OCI-LY1 (cell line): ENCODE measurements around the gene ADAMTSL1.

ENCODE experiments used
- H2AFZ ChIP-seq: fragments of 200-600 bp; sonication (generic), shearing (Covaris generic); 2 replicates; pipeline ENCODE4 v1.6.0; 2014; ENCODE audit warnings: antibody characterized with exemption, mild to moderate bottlenecking, low read length
- H3F3A ChIP-seq: fragments of 200-600 bp; sonication (generic), shearing (Covaris generic); 2 replicates; pipeline ENCODE4 v1.6.0; 2014; ENCODE audit warnings: mild to moderate bottlenecking, antibody characterized with exemption, low read length, moderate library complexity; ENCODE audit not compliant: insufficient read depth
- H3K27ac ChIP-seq: fragments of 200-600 bp; sonication (generic); 2 replicates; pipeline ENCODE4 v1.5.1; 2014; ENCODE audit warnings: low read length, mixed run types, mild to moderate bottlenecking, low read depth; ENCODE audit not compliant: poor library complexity, severe bottlenecking
- H3K27me3 ChIP-seq: fragments of 200-600 bp; sonication (generic); 2 replicates; pipeline ENCODE4 v1.6.0; 2014; ENCODE audit warnings: antibody characterized with exemption, mild to moderate bottlenecking, low read length, moderate library complexity; ENCODE audit not compliant: insufficient read depth
- H3K36me3 ChIP-seq: fragments of 200-600 bp; sonication (generic); 2 replicates; pipeline ENCODE4 v1.6.1; 2014; ENCODE audit warnings: mild to moderate bottlenecking, antibody characterized with exemption, low read length, moderate library complexity, mixed read lengths; ENCODE audit not compliant: insufficient read depth
- H3K4me1 ChIP-seq: fragments of 200-600 bp; sonication (generic); 2 replicates; pipeline ENCODE4 v1.5.1; 2014; ENCODE audit warnings: mild to moderate bottlenecking, low read length, moderate library complexity; ENCODE audit not compliant: insufficient read depth, severe bottlenecking
- H3K4me2 ChIP-seq: fragments of 200-600 bp; sonication (generic), shearing (Covaris generic); 2 replicates; pipeline ENCODE4 v1.6.1; 2014; ENCODE audit warnings: low read length
- H3K4me3 ChIP-seq: fragments of 200-600 bp; sonication (generic); 2 replicates; pipeline ENCODE4 v1.5.1; 2014; ENCODE audit warnings: low read length, low read depth, mild to moderate bottlenecking, mixed read lengths; ENCODE audit not compliant: poor library complexity, severe bottlenecking
- H3K79me2 ChIP-seq: fragments of 200-600 bp; shearing (Covaris generic); 2 replicates; pipeline ENCODE4 v1.6.1; 2016; ENCODE audit warnings: mixed run types, low read length, mixed read lengths; ENCODE audit not compliant: insufficient read depth
- H3K9ac ChIP-seq: fragments of 200-600 bp; sonication (generic), shearing (Covaris generic); 2 replicates; pipeline ENCODE4 v1.6.1; 2014; ENCODE audit warnings: mild to moderate bottlenecking, low read length, mixed read lengths
- H3K9me2 ChIP-seq: fragments of 200-600 bp; sonication (generic), shearing (Covaris generic); 2 replicates; pipeline ENCODE4 v1.6.1; 2014; ENCODE audit warnings: low read depth, mild to moderate bottlenecking, low read length, mixed read lengths
- H3K9me3 ChIP-seq: fragments of 200-600 bp; shearing (Covaris generic); 2 replicates; pipeline ENCODE4 v1.6.1; 2014; ENCODE audit warnings: low read length, mixed read lengths
- H4K20me1 ChIP-seq: fragments of 200-600 bp; sonication (generic), shearing (Covaris generic); 2 replicates; pipeline ENCODE4 v1.6.0; 2016; ENCODE audit warnings: mild to moderate bottlenecking, low read length; ENCODE audit not compliant: insufficient read depth
- EZH2 ChIP-seq: fragments of 200-600 bp; sonication (generic), shearing (Covaris generic); IDR thresholded peaks from 2 replicates; pipeline ENCODE4 v1.8.0; 2017; ENCODE audit warnings: borderline replicate concordance, mixed run types, mild to moderate bottlenecking, antibody characterized with exemption, low read length, moderate library complexity, mixed read lengths
- TF ChIP-seq, protein P1 (sequence below): fragments of 200-600 bp; sonication (generic), shearing (Covaris generic); IDR thresholded peaks from 2 replicates; pipeline ENCODE4 v1.5.1; 2017; ENCODE audit warnings: mild to moderate bottlenecking, antibody characterized with exemption, low read length, moderate library complexity, mixed read lengths

ADAMTSL1 gene

DNA sequence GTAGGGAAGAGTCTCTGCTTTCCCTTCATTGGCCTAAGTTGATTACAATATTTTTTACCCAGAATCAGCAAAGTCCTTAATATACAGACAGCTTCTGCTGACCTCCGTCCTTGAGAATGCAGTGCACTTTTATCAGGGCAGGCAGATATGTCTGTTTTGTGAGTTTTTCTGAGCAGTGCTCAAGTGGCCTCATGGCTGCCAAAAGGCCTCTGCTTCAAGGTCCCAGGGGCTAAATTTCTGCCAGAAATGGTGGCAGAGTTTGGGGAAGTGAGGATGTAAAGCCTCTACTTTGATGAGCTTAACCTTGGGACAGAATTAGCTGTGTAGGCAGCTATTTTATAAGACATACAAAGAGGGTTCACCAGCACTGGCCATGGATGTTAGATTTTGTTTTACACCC is 275.8 kb downstream of the ADAMTSL1 start:
- H3K4me1 ChIP-seq: no peaks in the 10 kb centered on the region
- H3K27me3 ChIP-seq: no peaks in the 10 kb centered on the region
- H3K9ac ChIP-seq: no peak overlapping the region
- no peaks in the 10 kb centered on the region for H3F3A ChIP-seq
- H3K79me2 ChIP-seq: no peaks in the 10 kb centered on the region
- H3K27ac ChIP-seq: no peak overlapping the region
- H3K4me3 ChIP-seq: no peak overlapping the region
- no peak overlapping the region for H2AFZ ChIP-seq
- no peaks in the 10 kb centered on the region for H3K36me3 ChIP-seq
- TF ChIP-seq, protein P1, sequence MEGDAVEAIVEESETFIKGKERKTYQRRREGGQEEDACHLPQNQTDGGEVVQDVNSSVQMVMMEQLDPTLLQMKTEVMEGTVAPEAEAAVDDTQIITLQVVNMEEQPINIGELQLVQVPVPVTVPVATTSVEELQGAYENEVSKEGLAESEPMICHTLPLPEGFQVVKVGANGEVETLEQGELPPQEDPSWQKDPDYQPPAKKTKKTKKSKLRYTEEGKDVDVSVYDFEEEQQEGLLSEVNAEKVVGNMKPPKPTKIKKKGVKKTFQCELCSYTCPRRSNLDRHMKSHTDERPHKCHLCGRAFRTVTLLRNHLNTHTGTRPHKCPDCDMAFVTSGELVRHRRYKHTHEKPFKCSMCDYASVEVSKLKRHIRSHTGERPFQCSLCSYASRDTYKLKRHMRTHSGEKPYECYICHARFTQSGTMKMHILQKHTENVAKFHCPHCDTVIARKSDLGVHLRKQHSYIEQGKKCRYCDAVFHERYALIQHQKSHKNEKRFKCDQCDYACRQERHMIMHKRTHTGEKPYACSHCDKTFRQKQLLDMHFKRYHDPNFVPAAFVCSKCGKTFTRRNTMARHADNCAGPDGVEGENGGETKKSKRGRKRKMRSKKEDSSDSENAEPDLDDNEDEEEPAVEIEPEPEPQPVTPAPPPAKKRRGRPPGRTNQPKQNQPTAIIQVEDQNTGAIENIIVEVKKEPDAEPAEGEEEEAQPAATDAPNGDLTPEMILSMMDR: no peak
- TF ChIP-seq EZH2: no peak
- no peaks in the 10 kb centered on the region for H4K20me1 ChIP-seq
- no peaks in the 10 kb centered on the region for H3K9me3 ChIP-seq
- H3K9me2 ChIP-seq: no peaks in the 10 kb centered on the region
- H3K4me2 ChIP-seq: no peak overlapping the region

DNA sequence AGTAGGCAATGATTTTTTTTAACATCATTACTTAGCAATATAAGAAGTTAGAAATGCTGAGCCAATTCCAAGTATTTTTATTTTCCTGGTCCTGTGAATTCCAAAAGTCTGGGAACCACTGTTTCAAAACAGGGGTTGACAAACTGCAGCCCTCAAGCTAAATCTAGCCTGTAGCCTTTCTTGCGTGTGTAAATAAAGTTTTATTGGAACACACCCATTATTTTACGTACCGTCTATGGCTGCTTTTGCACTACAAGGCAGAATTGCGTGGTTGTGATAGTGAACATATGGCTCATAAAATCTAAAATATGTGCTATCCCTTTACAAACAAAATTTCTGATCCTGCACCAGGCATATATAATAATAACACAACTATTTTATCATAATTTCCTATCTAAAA is 280.0 kb downstream of the ADAMTSL1 start:
- Histone ChIP-seq H3K27ac (no peak overlapping the region), H3K4me3 (no peak overlapping the region), H3K4me2 (no peak overlapping the region), H3F3A (no peaks in the 10 kb centered on the region), H3K27me3 (no peaks in the 10 kb centered on the region), H3K36me3 (no peaks in the 10 kb centered on the region), H3K9ac (no peak overlapping the region), H2AFZ (no peak overlapping the region), H3K9me2 (no peaks in the 10 kb centered on the region), H3K4me1 (no peaks in the 10 kb centered on the region), H3K9me3 (no peaks in the 10 kb centered on the region), H3K79me2 (no peaks in the 10 kb centered on the region), H4K20me1 (no peaks in the 10 kb centered on the region)
- TF ChIP-seq EZH2: no peak
- TF ChIP-seq, protein P1: no peak

DNA sequence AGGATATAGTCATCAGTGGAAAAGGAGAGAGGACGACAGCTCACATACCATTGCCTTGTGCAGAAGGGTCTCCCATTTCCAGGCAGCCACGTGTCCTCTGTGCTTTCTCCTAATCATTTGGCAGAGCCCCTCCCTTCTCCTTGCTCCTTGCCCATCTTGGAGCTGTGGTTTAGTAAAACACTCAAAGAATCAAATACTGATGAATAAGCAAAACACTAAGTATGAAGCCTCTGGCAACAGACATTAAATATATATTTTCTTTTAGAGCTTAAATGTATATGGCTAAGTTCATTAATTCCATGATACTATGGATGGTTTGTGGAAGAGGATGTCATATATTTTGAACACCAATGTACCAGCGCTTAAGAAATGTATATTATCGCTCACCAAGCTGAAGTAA is 280.6 kb downstream of the ADAMTSL1 start:
- no peak for TF ChIP-seq EZH2
- TF ChIP-seq, protein P1: no peak
- no peaks in the 10 kb centered on the region for H3K9me2 ChIP-seq

More for the DNA sequence above, 280.6 kb downstream of the ADAMTSL1 start:
- H3K4me2 ChIP-seq: no peak overlapping the region
- no peak overlapping the region for H3K27ac ChIP-seq
- H3K9me3 ChIP-seq: no peaks in the 10 kb centered on the region
- H3K9ac ChIP-seq: no peak overlapping the region
- H3K27me3 ChIP-seq: no peaks in the 10 kb centered on the region
- H3K36me3 ChIP-seq: no peaks in the 10 kb centered on the region
- H2AFZ ChIP-seq: no peak overlapping the region
- no peaks in the 10 kb centered on the region for H3K79me2 ChIP-seq
- H4K20me1 ChIP-seq: no peaks in the 10 kb centered on the region
- no peaks in the 10 kb centered on the region for H3F3A ChIP-seq
- no peak overlapping the region for H3K4me3 ChIP-seq
- no peaks in the 10 kb centered on the region for H3K4me1 ChIP-seq
